CD4-positive, alpha-beta T cell treated with Interleukin-15 for 4 hours (primary cell): ENCODE results near the gene MEFV.
"Not testable (repeated sequence)": the region's sequence is repeated elsewhere in the genome, so short reads cannot be mapped to it uniquely, and the experiment has no call there.

Experiments
- DNase-seq: peaks from one replicate; pipeline ENCODE4 v3.0.0-alpha.2; 2020; ENCODE audit warnings: low spot score

MEFV gene

GRCh38 chr16:3215601-3216262, 40.7 kb downstream of the MEFV start:
- no peak for DNase-seq

DNA sequence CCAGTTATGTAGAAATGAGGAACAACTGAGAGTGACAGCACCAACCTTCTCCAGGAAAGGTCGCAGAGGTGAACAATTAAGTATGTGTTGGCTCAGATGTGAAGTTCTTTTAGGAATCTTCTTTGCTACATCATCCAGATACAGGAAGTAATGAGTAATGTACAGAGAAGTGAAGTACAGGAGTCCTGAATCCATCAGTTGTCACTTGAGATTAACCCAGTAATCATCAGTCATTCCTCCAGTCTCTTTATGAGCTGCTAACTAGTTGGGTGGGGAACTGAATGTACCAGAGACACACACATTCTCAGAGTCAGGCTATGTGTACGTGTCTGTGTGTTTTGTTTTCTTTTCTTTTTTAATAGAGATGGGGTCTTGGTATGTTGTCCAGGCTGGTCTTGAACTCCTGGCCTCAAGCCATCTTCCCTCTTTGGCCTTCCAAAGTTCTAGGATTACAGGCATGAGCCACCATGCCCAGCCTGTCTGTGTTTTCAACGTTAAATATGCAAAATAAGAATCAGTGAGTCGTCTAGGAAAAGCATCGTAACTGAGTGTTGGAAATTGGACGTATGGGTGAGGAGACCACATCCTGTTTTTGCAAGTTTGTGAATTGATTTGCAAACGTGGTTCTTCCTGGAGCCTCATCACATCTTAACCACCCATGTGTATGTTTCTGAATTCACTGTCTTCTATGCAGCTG, 41.4 kb downstream of the MEFV start:
- DNase-seq, result peak; percentile 46

- no peak for DNase-seq
Observed at GRCh38 chr16:3212567-3212966, 43.9 kb downstream of the MEFV start.

- DNase-seq, result no peak
Observed at GRCh38 chr16:3212006-3212405, 44.4 kb downstream of the MEFV start.

GRCh38 chr16:3207086-3207953, 49.1 kb downstream of the MEFV start:
- no peak for DNase-seq

- DNase-seq, result not testable (repeated sequence)
Observed at GRCh38 chr16:3205939-3206338, 50.5 kb downstream of the MEFV start.

DNA sequence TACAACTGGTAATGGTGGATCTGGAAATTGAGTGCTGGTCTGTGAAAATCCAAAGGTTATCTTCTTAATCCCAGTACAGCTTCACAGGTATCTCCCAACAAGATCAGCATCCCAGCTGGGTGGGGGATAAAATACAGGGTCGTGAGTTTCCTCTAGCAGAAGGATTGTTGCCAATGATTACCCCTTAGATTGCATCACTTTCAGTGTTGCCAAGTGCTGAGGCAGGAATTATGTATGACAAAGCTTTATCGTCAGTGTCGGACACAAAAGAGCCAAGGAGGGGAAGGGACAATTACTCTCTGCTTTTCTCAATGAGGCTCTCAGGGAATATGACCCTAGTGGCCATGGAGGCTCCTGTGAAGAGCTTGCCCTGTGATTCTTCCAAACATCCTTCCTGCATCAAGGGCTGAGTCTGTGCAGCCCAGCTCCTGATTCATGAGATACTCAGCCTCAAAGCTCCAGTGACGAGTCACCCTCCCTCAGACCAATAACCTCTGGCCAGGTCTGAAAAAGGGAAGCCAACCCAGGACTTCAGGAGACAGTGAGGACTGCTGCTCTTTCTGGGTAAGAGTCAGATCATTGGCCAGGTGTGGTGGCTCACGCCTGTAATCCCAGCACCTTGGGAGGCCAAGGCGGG, 53.4 kb downstream of the MEFV start:
- DNase-seq, result no peak

- no peak for DNase-seq
Observed at GRCh38 chr16:3198334-3199072, 57.9 kb downstream of the MEFV start.

- not testable (repeated sequence) for DNase-seq
Observed at GRCh38 chr16:3197694-3198333, 58.6 kb downstream of the MEFV start.

GRCh38 chr16:3195975-3196374, 60.5 kb downstream of the MEFV start:
- DNase-seq, result no peak

GRCh38 chr16:3194792-3195191, 61.6 kb downstream of the MEFV start:
- no peak for DNase-seq

DNA sequence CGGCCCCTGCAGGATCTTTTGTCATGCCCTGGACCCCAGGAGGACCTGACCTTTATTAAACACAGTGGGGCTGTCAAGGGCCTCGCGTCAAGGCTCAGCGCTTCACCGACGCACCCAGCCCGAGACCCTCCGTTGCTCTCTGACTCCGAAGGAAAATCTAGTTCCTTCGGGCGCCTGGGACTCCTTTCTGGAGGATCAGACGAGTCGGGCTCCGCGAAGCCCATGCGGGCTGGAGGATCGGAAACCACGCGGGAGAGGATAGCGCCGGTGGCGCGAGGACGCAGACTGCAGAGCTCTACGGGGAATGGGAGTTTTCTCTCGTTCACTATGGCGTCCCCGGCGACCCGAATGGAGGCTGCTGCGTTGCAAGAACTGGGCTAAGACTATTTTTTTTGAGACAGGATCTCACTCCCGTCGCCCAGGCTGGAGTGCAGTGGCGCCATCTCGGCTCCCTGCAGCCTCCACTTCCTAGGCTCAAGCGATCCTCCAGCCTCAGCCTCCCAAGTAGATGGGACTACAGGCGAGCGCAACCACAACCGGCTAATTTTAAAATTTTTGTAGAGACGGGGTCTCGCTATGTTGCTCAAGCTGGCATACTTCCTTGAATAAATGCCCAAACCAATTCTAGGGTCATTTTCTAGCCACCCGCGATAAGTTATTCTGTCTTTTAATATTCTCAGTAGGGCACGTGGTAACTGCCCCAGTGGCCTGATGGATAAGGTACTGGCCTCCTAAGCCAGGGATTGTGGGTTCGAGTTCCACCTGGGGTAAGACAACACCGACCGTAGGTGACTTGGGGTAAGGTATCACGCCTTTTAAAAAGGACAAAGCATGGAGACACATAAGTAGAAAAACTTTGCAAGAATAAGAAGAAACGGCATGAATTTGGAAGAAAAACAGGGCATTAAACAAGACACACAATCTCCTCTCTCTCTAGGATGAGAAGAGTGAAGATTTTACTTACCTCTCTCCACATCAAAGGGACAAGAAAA, 62.9 kb downstream of the MEFV start:
- DNase-seq, result no peak

- DNase-seq, result no peak
Observed at GRCh38 chr16:3192476-3193019, 63.9 kb downstream of the MEFV start.
